ENCODE data around the gene SPTLC1.

DNA sequence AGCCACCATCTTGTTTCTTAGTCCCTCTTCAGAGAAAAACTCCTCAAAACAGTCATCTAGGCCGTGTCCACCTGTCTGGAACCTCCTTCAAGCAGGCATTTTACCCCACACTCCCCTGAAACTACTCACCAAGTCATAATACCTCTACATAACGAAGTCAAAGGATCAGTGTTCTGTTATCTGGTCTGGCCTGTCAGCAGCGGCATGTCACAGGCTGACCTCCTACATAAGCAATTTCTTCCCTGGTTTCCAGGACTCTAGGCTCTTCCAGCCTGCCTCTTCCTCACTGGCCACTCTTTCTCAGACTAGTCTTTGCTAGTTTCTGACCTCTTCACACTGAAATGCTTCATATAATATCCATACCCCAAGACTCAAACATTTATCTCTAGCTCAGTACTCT lies 72.2 kb downstream of the SPTLC1 start:
- TF ChIP-seq RCOR1 (conservative IDR thresholded peaks at IDR 0.05; ENCODE audit: low read depth, low read length), result no peak
- TF ChIP-seq, protein P1, sequence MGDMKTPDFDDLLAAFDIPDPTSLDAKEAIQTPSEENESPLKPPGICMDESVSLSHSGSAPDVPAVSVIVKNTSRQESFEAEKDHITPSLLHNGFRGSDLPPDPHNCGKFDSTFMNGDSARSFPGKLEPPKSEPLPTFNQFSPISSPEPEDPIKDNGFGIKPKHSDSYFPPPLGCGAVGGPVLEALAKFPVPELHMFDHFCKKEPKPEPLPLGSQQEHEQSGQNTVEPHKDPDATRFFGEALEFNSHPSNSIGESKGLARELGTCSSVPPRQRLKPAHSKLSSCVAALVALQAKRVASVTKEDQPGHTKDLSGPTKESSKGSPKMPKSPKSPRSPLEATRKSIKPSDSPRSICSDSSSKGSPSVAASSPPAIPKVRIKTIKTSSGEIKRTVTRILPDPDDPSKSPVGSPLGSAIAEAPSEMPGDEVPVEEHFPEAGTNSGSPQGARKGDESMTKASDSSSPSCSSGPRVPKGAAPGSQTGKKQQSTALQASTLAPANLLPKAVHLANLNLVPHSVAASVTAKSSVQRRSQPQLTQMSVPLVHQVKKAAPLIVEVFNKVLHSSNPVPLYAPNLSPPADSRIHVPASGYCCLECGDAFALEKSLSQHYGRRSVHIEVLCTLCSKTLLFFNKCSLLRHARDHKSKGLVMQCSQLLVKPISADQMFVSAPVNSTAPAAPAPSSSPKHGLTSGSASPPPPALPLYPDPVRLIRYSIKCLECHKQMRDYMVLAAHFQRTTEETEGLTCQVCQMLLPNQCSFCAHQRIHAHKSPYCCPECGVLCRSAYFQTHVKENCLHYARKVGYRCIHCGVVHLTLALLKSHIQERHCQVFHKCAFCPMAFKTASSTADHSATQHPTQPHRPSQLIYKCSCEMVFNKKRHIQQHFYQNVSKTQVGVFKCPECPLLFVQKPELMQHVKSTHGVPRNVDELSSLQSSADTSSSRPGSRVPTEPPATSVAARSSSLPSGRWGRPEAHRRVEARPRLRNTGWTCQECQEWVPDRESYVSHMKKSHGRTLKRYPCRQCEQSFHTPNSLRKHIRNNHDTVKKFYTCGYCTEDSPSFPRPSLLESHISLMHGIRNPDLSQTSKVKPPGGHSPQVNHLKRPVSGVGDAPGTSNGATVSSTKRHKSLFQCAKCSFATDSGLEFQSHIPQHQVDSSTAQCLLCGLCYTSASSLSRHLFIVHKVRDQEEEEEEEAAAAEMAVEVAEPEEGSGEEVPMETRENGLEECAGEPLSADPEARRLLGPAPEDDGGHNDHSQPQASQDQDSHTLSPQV (IDR thresholded peaks at IDR 0.05), result no peak
- TF ChIP-seq, protein P2, sequence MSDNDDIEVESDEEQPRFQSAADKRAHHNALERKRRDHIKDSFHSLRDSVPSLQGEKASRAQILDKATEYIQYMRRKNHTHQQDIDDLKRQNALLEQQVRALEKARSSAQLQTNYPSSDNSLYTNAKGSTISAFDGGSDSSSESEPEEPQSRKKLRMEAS (IDR thresholded peaks at IDR 0.05; ENCODE audit: low read depth, low read length), result no peak

All from GM12878 (cell line).